Ishikawa (cell line): Measurements from ENCODE around the gene GAP43.

Experiments used
- CEBPB ChIP-seq: IDR thresholded peaks from 2 replicates; pipeline ENCODE4 v1.6.1; 2012
- CREB1 ChIP-seq: IDR thresholded peaks from 2 replicates; pipeline ENCODE4 v1.6.1; 2012; ENCODE audit warnings: low read depth
- EGR1 ChIP-seq: IDR thresholded peaks from 2 replicates; pipeline ENCODE4 v1.6.1; 2012
- EP300 ChIP-seq: IDR thresholded peaks from 2 replicates; pipeline ENCODE4 v1.6.1; 2012; ENCODE audit warnings: borderline replicate concordance
- FOXM1 ChIP-seq: IDR thresholded peaks from 2 replicates; pipeline ENCODE4 v1.6.1; 2012; ENCODE audit warnings: low read depth, borderline replicate concordance
- MAX ChIP-seq: IDR thresholded peaks from 2 replicates; pipeline ENCODE4 v1.6.1; 2012
- NFIC ChIP-seq: IDR thresholded peaks from 2 replicates; pipeline ENCODE4 v1.6.1; 2012
- RAD21 ChIP-seq: IDR thresholded peaks from 2 replicates; pipeline ENCODE4 v1.6.1; 2012; ENCODE audit warnings: low read depth
- REST ChIP-seq: IDR thresholded peaks from 2 replicates; pipeline ENCODE4 v1.6.1; 2012; ENCODE audit warnings: low read depth, mild to moderate bottlenecking
- TAF1 ChIP-seq: IDR thresholded peaks from 2 replicates; pipeline ENCODE4 v1.6.1; 2012; ENCODE audit warnings: low read depth, mild to moderate bottlenecking
- TCF12 ChIP-seq: IDR thresholded peaks from 2 replicates; pipeline ENCODE4 v1.6.1; 2012; ENCODE audit warnings: low read depth
- TEAD4 ChIP-seq: IDR thresholded peaks from 2 replicates; pipeline ENCODE4 v1.6.1; 2012
- USF1 ChIP-seq: IDR thresholded peaks from 2 replicates; pipeline ENCODE4 v1.6.1; 2012
- YY1 ChIP-seq: IDR thresholded peaks from 2 replicates; pipeline ENCODE4 v1.6.1; 2012; ENCODE audit warnings: low read depth
- ZBTB7A ChIP-seq: IDR thresholded peaks from 2 replicates; pipeline ENCODE4 v1.6.1; 2012; ENCODE audit warnings: low read depth

Gene GAP43

DNA sequence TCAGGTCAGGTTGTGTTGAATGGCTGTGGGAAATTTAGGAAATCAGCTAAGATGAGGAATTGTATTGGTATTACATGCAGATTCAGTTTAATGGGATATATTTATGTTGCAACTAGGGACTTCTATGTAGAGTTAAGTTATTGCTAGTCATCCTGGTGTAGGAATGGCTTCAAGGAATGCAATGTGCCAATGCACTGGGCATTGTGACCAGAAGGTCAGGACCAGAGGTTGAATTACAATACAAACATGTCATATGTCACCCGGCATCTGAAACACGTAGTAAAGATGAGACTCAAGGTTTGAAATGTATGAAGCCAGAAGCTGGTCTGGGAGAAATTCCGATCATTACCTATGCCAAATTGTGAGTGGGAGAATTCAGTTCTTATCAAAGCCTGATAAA is 11.7 kb upstream of the GAP43 start:
- TF ChIP-seq ZBTB7A (no peak), CREB1 (no peak), USF1 (no peak), RAD21 (no peak), REST (no peak), TEAD4 (no peak), TCF12 (no peak), TAF1 (no peak), FOXM1 (no peak), EP300 (no peak), YY1 (no peak), MAX (no peak), NFIC (no peak), EGR1 (no peak), CEBPB (no peak)

- TF ChIP-seq TEAD4 (peak; percentile 61), CEBPB (no peak)
Observed at GRCh38 chr3:115615001-115615814, 8.1 kb upstream of the GAP43 start.

- TF ChIP-seq FOXM1: no peak
- no peak for TF ChIP-seq CREB1
- no peak for TF ChIP-seq NFIC
- no peak for TF ChIP-seq CEBPB
- TF ChIP-seq YY1: no peak
- no peak for TF ChIP-seq ZBTB7A
- no peak for TF ChIP-seq USF1
- TF ChIP-seq TCF12: no peak
- no peak for TF ChIP-seq EP300
- TF ChIP-seq EGR1: no peak
- no peak for TF ChIP-seq TAF1
- no peak for TF ChIP-seq REST
- TF ChIP-seq MAX: no peak
- TF ChIP-seq TEAD4: no peak
- TF ChIP-seq RAD21: no peak
Observed at GRCh38 chr3:115616461-115616860, 6.8 kb upstream of the GAP43 start.

GRCh38 chr3:115617591-115617990 is 5.7 kb upstream of the GAP43 start:
- TF ChIP-seq MAX (no peak), REST (no peak), TEAD4 (no peak), CEBPB (no peak), FOXM1 (no peak), EGR1 (no peak), ZBTB7A (no peak), YY1 (no peak), TAF1 (no peak), NFIC (no peak), CREB1 (no peak), RAD21 (no peak)
